HG03097 (cell line): ENCODE measurements around the gene ITGA7.

Experiments
- ATAC-seq: cut with Tn5 transposase; IDR thresholded peaks from one replicate; pipeline ENCODE4 v1.9.1; 2021; ENCODE audit not compliant: unreplicated experiment, low FRiP score

The ITGA7 gene

DNA sequence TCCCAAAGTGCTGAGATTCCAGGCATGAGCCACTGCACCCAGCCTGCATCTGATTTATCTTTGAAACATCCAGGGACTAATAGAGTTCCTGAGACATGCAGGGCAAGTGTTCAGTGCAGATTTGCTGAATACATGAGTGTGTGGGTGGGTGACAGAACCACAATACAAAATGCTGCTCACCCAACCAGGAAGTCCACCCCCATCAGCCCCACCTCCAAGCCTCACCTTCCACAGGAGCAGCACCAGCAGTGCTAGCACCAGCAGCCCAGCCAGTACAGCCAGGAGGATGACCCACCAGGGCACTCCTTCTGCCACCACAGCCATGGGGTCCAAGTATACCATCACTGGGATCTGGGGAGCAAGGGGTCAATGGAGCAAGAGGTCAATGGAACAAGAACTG is 20.0 kb downstream of the ITGA7 start:
- no peak for ATAC-seq

DNA sequence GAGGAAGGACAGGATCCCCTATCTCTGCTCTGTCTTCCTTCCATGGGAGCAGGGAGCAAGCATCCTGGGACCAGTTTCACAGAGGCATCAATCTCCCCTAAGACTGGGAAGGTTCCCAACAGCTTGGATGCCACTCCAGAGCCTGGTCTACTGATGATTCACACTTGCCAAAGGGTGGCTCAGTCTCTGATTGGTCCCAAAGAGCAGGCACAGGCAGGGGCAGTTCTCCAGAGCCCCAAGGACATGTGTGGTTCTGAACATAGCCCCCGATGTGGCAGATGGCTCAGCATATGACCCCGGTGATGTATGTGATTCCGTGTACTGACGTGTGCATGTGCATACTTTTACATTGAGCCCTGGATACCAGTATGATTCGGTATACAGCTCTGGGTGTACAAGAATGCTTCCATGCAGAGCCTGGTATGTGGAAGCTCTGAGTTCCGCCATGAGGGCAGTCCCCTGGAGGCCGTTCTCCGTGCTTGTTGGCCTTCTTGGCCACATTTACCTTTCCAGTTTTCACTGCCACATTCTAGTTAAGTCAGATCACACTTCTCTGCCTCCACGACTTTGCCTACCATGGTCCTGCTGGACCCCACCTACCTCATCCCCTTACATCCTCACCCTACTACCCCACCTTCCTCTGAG is 21.2 kb downstream of the ITGA7 start:
- ATAC-seq: no peak

DNA sequence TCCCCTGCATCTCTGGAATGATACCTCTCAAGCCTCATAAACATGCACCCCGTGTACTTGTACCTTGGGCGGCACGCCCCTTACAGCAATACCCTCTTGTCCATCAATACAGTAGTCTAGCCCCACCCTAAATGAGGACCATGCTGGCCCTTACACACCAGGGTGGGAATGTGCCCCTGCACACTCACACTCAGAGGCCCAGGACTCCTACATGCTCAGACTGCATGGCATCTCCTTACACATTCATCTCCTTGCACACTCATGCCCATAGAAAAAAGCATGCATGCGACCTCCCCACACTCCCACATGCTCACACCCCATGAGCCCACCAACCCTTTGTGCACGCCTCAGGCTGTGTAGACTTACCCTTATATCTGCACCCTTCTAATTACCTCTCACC is 22.0 kb downstream of the ITGA7 start:
- ATAC-seq: no peak

DNA sequence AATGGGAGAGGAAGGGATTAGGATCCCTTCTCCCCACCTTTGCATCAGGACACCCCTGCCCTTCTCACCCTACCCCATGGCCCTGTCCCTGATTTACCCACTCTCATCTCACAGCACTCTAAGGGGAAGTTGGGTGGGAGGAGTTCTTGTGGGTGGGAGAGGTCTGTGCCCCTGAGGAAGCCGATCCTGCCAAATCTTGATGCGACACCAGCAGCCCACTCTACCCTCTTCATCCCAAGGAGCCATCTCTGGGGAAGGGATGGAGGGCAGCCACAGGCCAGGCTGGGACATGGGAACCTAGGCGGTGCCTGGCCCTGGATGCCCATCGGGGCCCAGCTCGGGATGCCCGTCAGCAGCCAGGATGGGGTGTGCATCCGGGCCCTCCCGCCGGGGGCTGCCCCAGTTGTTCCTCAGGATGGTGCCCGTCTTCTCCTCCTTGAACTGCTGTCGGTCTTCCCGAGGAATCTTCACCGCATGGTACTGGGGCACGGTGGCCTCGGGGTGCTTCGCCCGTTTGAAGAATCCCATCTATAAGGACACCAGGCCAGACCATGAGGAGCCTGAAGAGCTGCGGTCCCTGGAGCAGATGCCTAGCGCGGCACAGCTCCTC is 22.8 kb downstream of the ITGA7 start:
- ATAC-seq: no peak

DNA sequence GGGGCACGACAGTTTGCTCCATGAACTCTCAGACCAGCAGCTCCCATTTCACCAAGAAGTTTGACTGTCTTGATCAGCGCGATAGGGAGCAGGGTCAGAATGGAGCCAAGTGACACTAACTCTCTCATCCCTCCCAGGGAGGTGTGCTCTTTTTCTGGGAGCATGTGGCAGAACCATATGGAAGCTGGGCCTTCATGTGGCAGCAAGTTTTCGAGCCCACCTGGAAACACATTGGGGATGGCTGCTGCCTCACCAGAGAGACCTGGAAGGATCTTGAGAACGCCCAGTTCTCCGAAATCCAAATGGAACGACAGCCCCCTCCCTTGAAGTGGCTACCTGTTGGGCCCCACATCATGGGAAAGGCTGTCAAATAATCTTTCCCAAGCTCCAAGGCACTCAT is 24.0 kb downstream of the ITGA7 start:
- no peak for ATAC-seq

DNA sequence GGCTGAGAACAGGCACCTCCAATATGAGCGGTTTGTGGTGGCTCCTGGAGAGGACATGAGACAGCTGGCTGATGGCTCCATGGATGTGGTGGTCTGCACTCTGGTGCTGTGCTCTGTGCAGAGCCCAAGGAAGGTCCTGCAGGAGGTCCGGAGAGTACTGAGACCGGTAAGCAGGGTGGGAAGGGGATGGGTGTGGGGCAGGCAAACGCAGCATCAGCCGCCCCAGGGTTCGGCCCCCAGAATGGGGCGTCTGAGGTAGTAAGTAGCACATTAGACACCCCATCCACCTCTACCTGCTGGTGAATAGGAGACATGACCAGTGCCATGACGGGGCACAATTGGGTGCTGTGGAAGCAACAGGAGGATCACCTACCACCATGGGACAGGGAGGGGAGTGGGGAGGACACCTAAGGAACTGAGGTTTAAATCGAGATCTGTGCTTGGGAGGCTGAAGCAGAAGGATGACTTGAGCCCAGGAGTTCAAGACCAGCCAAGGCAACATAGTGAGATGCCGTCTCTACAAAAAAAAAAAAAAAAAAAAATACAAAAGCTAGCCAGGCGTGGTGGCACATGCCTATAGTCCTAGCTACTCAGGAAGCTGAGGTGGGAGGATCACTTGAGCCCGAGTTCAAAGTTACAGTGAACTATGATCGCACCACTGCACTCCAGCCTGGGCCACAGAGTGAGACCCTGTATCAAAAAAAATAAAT is 25.5 kb downstream of the ITGA7 start:
- ATAC-seq: no peak

DNA sequence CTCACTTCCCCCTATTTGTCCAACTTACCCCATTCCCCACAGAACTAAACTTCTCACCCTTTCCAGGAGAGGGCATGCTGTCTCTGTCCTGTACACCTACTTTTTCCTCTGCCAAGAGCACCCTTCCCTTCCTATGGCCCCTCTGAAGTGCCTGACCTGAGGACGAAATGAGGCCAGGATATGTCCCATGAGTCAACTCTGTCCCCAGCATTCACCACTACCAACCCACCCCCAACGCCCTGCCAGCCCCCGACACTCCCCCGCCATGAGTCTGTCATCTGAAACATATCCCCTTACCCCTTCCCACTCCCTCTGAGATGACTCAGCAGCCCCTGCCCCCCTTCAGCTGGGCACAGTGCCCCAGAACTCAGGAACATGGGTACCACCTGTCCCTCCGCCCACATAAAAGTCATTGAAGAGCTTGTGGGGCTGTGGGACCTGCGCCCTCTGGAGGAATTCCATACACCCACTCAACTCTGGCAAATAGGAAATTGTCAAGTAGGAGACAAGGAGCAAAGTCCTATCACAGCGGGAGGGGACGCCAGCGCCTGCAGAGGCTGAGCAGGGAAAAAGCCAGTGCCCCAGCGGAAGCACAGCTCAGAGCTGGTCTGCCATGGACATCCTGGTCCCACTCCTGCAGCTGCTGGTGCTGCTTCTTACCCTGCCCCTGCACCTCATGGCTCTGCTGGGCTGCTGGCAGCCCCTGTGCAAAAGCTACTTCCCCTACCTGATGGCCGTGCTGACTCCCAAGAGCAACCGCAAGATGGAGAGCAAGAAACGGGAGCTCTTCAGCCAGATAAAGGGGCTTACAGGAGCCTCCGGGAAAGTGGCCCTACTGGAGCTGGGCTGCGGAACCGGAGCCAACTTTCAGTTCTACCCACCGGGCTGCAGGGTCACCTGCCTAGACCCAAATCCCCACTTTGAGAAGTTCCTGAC is 26.3 kb downstream of the ITGA7 start:
- ATAC-seq: no peak

DNA sequence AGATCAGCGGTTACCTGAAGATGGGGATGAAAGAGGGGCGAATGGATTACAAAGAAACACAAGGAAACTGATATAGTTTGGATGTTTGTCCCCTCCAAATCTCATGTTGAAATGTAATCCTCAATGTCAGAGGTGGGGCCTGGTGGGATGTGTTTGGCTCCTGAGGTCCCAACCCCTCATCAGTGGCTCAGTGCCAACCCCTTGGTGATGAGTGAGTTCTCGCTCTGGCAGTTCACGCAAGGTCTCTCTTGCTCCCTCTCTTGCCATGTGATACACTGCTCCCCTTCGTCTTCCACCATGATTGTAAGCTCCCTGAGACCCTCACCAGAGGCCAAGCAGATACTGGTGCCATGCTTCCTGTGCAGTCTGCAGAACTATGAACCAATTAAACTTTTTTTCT is 28.0 kb downstream of the ITGA7 start:
- no peak for ATAC-seq

DNA sequence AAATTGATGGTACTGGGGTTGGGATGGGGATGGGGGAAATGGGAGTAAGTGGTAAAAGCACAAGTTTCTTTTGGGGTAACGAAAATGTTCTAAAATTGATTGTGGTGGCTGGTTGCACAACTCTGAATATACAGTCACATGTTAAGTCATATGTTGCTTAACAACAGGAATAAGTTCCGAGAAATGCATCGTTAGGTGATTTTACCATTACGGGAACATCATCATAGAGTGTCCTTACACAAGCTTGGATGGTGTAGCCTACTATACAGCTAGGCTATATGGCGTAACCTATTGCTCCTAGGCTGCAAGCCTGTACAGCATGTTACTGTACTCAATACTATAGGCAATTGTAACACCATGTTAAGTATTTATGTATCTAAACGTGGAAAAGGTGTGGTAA is 31.0 kb downstream of the ITGA7 start:
- ATAC-seq: no peak

DNA sequence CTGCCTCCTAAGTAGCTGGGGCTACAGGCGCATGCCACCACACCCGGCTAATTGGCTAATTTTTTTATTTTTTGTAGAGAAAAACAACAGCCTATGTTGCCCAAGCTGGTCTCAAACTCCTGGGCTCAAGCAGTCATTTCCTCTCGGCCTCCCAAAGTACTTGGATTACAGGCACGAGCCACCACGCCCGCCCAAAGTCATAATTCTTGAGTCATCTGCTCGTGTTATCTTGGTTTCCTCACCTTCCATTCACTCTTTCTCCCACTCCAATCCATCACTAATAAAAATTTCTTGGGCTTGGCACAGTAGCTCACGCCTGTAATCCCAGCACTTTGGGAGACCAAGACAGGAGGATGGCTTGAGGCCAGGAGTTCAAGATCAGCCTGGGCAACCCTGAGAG is 32.0 kb downstream of the ITGA7 start:
- no peak for ATAC-seq

DNA sequence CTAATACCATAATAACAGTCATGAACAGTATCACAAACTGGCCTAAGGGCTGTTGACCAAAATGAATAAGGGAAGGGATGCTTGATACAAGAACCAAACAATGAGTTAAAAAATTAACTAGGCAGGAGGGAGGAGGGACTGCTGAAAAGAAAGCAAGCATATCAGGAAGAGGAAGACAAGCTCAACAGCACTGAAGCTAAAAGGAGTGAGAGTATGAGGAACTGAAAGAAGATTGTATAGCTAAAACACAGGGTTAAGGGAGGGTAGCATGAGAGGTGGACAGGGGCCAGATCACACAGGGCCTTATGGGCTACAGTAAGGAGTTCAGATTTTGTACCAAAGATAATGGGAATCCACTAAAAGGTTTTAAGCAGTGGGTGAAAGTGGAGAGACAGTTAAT is 34.1 kb downstream of the ITGA7 start:
- ATAC-seq: peak; percentile 80

DNA sequence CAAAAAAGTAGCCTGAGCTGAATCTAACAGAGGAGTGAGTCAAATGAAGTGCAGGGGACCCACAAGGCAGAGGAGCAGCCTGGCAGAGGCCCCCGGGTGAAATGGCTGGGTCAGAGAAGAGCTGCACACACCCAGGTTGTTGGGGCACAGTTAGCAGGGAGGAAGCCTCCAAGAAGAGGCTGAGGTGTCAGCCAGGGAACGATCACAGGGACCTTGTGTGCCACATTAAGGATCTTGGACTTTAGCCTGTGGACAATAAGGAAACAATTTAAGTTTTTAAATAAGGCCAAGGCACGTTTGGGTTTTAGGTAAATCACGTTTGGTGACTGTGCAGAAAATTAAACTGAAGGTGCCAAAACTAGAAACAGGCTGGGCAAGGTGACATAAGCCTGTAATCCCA is 36.0 kb downstream of the ITGA7 start:
- ATAC-seq: no peak

DNA sequence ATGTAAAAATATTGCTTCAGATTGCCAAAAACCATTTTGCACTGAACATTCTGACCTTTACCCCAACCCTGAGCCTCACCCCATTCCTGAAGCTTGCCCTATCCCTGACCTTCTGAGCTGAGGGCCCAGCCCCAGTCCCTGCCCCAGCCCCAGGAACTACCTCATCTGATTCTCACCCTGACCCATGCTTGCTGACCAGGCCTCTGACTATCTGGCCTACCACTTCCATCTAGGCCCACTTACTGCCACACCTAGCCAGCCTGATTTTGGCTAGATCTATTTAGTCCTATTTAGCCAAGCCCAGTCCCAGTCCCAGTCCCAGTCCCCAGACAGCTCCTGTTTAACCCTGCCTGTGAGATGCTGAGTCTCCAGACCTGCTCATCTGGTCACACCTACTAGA is 37.4 kb downstream of the ITGA7 start:
- ATAC-seq: no peak

DNA sequence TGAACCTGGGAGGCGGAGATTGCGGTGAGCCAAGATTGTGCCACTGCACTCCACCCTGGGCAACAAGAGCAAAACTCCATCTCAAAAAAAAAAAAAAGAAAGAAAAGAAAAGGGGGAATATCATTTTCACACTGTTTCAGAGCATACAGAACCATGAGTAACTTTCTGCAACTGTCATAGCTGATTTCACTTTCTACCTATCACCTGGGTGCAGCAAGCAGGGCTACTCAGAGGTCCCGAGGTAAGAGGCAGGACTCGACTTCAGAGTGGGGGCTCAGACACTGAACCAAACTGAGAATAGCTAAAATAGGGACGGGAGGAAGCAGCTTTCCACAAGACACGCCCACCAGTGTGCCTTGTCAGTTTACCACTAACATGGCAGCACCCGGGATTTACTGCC is 41.2 kb downstream of the ITGA7 start:
- no peak for ATAC-seq

DNA sequence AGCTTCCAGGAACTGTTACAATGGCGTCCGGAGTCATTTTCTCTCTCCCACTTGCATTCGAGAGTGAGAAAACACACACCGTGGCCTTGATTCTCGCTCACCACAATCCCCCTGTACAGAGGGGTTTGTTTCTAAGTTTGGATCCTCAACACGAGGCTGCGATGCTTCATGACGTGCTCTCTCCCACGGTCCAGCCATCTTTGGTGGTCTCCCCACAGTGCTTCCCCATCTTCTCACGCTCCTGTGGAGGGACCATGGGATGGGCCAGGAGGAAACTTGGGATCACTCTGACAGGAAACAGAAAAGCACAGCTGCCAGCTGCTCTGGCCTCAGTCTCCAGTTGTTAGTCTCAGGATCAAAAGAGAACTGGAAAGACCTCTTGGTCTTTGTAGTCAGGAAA is 42.9 kb downstream of the ITGA7 start:
- ATAC-seq: no peak

DNA sequence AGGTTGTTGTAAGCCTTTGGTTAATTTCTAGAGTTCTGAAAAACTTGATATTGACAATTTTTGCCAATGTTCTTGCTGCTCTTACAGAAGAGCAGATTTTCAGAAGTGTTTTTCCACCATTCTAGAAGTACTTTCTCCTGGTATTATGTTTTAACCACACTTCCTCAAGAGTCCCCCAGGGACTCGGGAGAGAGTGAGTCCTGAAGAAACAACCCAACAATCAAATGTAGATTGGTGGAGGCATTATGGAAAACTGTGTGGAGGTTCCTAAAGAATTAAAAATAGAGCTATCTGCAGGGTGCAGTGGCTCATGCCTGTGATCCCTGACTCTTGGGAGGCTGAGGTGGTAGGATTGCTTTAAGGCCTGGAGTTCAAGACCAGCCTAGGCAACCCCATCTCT is 44.3 kb downstream of the ITGA7 start:
- ATAC-seq: no peak

DNA sequence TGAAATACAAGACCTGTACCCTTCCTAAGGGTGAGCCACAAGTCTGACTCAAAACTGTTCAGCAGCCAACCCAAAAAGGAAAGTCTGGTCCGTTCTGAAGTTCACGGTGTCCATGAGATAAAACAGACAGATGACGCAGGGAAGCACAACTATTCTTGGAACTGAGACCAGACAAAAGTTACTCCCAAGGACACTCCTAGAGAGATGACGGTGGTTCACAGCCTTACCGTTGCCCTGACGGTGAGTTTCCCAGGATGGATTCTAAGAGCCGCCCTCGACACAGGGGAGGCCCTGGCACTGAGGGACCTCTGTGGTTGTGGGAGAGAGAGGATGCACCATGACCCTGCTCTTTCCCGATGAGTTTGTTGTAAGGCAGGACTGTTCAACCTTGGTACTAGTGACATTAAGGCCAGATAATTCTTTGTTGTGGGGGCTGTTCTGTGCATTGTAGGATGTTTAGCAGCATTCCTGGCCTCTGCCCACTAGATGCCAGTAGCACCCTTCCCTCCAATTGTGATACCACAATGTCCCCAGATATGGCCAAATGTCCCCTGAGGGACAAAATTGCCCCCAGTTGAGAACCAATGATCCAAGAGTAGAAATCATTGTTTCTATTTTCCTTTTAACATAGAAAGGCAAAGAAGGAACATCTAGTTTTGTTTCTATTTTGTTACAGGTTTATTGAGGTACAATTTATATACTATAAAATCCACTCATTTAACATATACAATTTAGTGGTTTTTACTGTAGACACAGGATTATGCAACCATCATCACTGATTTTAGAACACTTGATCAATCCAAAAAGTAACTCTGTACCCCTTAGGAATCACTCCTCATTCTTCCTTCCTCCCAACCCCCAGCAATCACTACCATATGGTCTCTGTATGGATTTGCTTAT is 48.0 kb downstream of the ITGA7 start:
- ATAC-seq: no peak

DNA sequence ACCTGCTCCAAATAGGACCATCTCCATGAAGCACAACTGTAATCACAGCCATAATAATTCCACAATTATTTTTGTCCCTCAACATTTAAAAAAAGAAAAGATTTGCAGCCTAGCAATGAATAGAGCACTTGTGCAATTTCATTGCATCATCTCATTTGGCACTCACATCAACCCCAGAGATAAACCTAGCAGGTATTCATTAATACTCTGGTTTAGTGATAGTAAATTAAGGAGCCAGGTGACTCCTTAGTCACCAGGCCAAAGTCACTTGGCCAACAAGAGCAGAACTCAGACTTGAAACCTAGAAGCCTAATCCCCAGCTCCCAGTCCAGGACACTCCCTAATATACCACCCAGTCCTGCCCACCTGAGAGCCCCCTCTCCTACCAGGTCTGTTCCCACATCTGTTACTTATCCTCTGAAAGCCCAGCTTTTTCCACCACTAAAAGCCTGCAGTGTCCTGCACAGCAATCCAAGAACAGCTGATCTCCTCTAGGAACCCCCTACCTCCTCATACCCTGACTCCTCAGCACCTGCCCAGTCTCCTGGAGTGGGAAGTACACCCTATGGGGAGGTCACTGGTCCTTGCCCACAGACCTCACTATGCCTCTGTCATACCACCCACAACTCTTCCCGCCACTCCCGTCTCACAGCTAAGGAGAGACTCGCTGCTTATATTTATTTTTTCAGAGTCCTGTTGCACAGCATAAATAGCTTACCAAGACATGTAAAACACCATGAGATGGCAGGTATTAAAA is 48.9 kb downstream of the ITGA7 start:
- ATAC-seq: no peak

DNA sequence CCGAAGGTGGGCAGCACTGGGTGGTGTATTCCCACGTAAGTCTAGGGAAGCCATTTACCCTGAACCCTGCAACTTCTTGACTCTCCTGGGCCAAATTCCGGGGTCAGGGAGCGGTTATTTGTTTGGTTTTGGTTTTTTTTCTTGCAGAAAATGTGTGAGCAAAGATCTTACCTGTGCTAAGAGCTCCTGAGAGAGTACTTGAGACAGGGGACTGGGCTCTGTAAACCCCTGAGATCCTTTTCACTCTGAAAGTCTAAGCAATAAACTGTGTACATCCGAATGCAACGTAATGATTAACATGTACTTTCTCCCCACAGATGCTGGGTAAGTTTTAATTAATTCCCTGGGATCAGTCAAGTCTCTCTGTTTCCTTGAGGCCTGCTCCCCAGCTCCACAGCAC is 49.5 kb downstream of the ITGA7 start:
- no peak for ATAC-seq
